Stimulated activated CD4-positive, alpha-beta T cell treated with anti-CD3 and anti-CD28 coated beads, Interleukin-2, amount 100 ng/mL, for 48 hours (primary cell): ENCODE data around the gene CDK3.
"Not testable (repeated sequence)": the region's sequence is repeated elsewhere in the genome, so short reads cannot be mapped to it uniquely, and the experiment has no call there.

ENCODE experiments used
- DNase-seq, 2 donors: peaks; one replicate each; pipeline ENCODE4 v3.0.0-alpha.2; 2020

Gene CDK3

GRCh38 chr17:76017481-76018339 is 17.1 kb downstream of the CDK3 start:
- DNase-seq: no peak

- no peak for DNase-seq
Observed at GRCh38 chr17:76018340-76018680, 17.7 kb downstream of the CDK3 start.

- DNase-seq: no peak
Observed at GRCh38 chr17:76018801-76019200, 18.1 kb downstream of the CDK3 start.

DNA sequence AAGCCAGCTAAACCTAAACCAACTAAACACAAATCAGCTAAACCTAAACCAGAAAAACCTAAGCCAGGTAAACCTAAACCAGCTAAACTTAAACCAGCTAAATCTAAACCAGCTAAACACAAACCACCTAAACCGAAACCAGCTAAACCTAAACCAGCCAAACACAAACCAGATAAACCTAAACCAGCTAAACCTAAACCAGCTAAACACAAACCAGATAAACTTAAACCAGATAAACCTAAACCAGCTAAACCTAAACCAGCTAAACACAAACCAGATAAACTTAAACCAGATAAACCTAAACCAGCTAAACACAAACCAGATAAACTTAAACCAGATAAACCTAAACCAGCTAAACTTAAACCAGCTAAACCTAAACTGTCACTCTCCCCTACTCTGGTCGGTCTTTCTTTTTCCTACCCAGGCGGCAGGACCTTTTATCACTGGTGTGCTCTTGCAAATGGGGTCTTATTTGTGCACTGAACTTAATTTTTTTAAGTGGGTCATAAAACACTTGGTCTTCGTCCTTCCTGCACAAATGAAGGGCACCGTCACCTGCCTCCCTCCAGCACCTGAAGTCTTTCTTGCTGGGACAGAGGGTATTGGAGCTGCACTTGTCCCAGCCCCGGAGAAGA is 19.3 kb downstream of the CDK3 start:
- no peak for DNase-seq

DNA sequence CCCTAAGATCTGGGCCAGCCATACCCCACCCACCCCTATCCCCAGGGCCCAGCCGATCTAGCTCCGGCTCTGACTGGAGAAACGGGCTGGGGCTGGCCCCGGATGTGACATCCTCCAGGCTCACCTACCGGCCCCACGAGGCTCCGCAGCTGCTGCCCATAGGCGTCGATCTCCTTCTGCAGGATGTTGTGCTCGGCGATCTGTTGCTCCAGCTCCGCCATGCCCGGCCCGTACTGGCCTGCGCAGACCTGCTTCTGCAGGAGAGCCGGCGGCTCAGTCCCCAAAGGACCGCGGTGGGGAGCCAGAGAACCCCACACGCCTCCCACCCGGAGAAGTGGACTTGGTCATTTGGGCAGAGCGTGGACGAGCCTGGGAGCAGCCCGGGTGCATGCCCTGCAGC is 21.6 kb downstream of the CDK3 start:
- DNase-seq: no peak

GRCh38 chr17:76022973-76023899 is 22.6 kb downstream of the CDK3 start:
- DNase-seq: no peak

- no peak for DNase-seq
Observed at GRCh38 chr17:76023900-76024237, 23.2 kb downstream of the CDK3 start.

- no peak for DNase-seq
Observed at GRCh38 chr17:76024353-76024752, 23.7 kb downstream of the CDK3 start.

- no peak for DNase-seq
Observed at GRCh38 chr17:76025294-76025693, 24.6 kb downstream of the CDK3 start.

DNA sequence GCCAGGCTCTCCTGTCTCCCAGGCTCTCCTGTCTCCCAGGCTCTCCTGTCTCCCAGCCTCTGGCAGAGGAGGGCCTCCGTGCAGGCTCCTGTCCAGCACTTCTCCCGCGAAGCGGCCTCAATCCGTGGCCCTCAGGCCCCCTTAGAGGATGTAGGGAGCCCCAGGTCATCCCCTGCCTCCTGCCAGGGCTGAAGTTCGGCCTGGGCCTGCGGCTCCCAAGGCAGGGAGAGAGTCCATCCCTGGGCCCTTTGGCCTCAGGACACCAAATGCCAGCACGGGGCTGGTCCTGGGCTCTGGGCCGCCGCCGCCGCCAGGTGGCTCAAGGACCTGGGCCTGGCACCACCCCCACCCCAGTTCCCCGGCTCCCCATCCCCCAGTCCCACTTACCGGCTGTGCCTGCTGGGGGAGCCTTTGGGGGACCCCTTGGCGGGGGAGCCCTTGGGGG is 26.1 kb downstream of the CDK3 start:
- no peak for DNase-seq

GRCh38 chr17:76027159-76027839 is 26.6 kb downstream of the CDK3 start, which contains the start of gene EVPL:
Gene EVPL, minus strand, starts transcription at chr17:76027306. Its CDS starts 108 bp downstream, at chr17:76027198.
- no peak for DNase-seq

DNA sequence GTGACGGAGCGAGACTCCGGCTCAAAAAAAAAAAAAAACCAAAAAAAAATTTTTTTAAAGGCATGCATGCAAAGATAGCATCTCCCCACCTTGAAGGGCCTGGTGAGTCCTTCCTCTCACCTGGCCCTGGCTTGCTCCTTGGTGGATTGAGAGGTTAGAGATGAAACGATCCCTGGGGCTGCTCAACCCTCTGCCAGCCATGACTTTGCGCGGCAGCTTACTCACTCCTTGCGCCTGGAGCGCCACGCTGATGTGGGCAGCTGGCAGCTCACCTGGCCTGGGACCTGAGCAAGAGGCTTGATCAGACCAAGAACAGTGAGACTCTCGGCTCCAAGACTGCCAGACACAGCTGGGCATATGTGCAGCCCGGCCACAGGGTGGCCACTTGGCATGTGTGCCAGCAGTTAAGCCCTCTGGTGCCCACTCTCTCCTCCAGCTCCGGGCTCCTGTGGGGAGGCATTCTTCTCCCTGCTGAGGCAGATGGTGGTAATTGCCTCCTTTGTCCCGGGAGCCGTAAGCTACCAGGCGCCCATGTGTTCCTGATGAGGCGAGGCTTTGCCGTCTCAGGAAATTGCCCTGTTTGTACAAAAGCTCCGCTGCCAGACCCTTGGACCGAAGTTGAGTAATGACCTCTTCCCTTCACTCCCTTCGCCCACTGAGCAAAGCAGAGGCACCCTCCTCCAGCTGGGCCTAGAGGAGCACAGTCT is 31.6 kb downstream of the CDK3 start:
- no peak for DNase-seq

- no peak for DNase-seq
Observed at GRCh38 chr17:76032780-76033108, 32.1 kb downstream of the CDK3 start.

GRCh38 chr17:76033139-76033538 is 32.5 kb downstream of the CDK3 start:
- no peak for DNase-seq

DNA sequence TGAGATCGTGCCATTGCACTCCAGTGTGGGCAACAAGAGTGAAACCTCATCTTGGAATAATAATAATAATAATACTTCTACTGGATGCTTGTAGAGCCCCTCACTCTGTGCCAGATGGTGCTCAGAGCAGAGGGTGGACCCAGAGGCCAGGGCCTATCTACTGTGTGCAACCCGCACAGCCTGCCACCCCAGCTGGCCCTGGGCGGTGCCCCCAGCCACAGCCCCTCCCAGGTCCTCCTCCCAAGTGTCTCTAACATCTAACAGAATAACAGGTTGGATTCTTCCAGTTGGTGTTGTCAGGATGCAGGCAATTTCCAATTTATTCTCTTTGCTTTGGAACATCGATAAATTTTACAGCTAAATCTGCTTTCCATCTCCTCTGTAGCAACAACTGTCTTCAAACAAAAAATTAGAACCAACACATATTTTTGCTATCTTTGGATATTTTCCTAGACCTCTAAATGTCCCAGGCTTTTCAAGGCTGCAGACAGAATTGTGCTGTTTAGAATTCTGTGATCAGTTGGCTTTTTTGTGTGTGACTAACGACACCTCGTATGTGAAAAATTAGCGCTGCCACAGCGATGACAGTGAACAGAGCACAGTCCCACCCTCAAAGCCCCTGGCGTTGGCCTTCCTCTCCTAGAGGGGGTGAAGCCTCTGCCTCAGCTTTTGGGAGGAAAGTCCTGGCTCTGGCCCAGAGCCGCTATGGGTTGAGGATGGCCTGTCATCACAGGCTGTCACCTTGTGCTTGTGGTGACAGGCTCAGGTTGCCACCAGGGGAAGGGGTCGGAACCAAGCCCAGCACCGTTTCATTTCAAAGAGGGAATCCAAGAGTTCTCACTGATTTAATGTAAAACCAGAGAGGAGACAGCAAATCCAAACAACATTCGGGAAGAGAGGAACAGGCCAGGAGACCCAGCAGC is 34.0 kb downstream of the CDK3 start:
- no peak for DNase-seq

GRCh38 chr17:76036497-76037261 is 36.0 kb downstream of the CDK3 start:
- DNase-seq: no peak

- DNase-seq: no peak
Observed at GRCh38 chr17:76038050-76038449, 37.4 kb downstream of the CDK3 start.

GRCh38 chr17:76039121-76039520 is 38.5 kb downstream of the CDK3 start:
- DNase-seq: no peak

GRCh38 chr17:76040376-76040775 is 39.7 kb downstream of the CDK3 start:
- DNase-seq: no peak

DNA sequence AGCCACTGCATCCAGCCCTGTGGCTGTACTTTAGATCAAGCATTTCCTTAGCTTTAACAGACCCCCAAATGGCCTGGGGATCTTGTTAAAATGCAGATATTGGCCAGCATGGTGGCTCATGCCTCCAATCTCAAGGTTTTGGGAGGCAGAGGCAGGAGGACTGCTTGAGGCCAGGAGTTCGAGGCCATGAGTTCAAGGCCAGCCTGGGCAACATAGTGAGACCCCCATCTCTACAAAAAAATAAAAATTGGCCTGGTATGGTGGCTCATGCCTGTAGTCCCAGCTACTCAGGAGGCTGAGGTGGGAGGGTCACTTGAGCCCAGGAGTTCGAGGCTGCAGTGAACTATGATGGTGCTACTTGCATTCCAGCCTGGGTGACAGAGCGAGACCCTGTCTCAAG is 42.2 kb downstream of the CDK3 start:
- not testable (repeated sequence) for DNase-seq
